ENCODE measurements around the gene GPC5. TPM values are rescaled to one million over a fixed set of nuclear protein-coding genes. Genes with fewer than 3 reads are reported as not detected.

GPC5 gene
- total RNA-seq, 1 donor from 2014 or later, result 10.2 TPM

GRCh38 chr13:91647361-91647990 is 249.1 kb downstream of the GPC5 start:
- H3K4me3 Mint-ChIP-seq (ENCODE audit: unreplicated experiment), result no peak overlapping the region
- H3K27me3 Mint-ChIP-seq (ENCODE audit: unreplicated experiment), result no peaks in the 10 kb centered on the region

GRCh38 chr13:91648012-91648411 is 249.6 kb downstream of the GPC5 start:
- Mint-ChIP-seq H3K4me1 (ENCODE audit: low read depth, unreplicated experiment) (peaks cover 2% of the 10 kb centered on the region), H3K4me3 (ENCODE audit: unreplicated experiment) (no peak overlapping the region), H3K27me3 (ENCODE audit: unreplicated experiment) (no peaks in the 10 kb centered on the region), H3K9me3 (ENCODE audit: unreplicated experiment) (peaks cover 2% of the 10 kb centered on the region), H3K27ac (ENCODE audit: unreplicated experiment) (no peak overlapping the region), H3K36me3 (ENCODE audit: unreplicated experiment) (no peaks in the 10 kb centered on the region)
- no peak for TF ChIP-seq CTCF (IDR thresholded peaks at IDR 0.05; ENCODE audit: partially characterized antibody, unreplicated experiment)
- DNase-seq, result no peak

More at GRCh38 chr13:91647361-91647990, 249.1 kb downstream of the GPC5 start:
- Mint-ChIP-seq H3K4me1 (ENCODE audit: low read depth, unreplicated experiment) (peaks cover 2% of the 10 kb centered on the region), H3K27ac (ENCODE audit: unreplicated experiment) (no peak overlapping the region), H3K36me3 (ENCODE audit: unreplicated experiment) (no peaks in the 10 kb centered on the region), H3K9me3 (ENCODE audit: unreplicated experiment) (peaks cover 2% of the 10 kb centered on the region)
- TF ChIP-seq CTCF (IDR thresholded peaks at IDR 0.05; ENCODE audit: partially characterized antibody, unreplicated experiment), result peak; percentile 68
- DNase-seq, result peak; percentile 53

- Mint-ChIP-seq H3K27ac (ENCODE audit: unreplicated experiment) (no peak overlapping the region), H3K27me3 (ENCODE audit: unreplicated experiment) (no peaks in the 10 kb centered on the region), H3K4me3 (ENCODE audit: unreplicated experiment) (no peak overlapping the region), H3K4me1 (ENCODE audit: low read depth, unreplicated experiment) (peaks cover 2% of the 10 kb centered on the region), H3K36me3 (ENCODE audit: unreplicated experiment) (no peaks in the 10 kb centered on the region), H3K9me3 (ENCODE audit: unreplicated experiment) (peaks cover 2% of the 10 kb centered on the region)
- DNase-seq, result no peak
- no peak for TF ChIP-seq CTCF (IDR thresholded peaks at IDR 0.05; ENCODE audit: partially characterized antibody, unreplicated experiment)
Observed at GRCh38 chr13:91649456-91649855, 251.0 kb downstream of the GPC5 start.

GRCh38 chr13:91652404-91653301 is 254.2 kb downstream of the GPC5 start:
- peaks cover 2% of the 10 kb centered on the region for H3K4me1 Mint-ChIP-seq (ENCODE audit: low read depth, unreplicated experiment)

More at GRCh38 chr13:91652404-91653301, 254.2 kb downstream of the GPC5 start:
- no peak for DNase-seq
- Mint-ChIP-seq H3K4me3 (ENCODE audit: unreplicated experiment) (no peak overlapping the region), H3K36me3 (ENCODE audit: unreplicated experiment) (no peaks in the 10 kb centered on the region), H3K27ac (ENCODE audit: unreplicated experiment) (no peak overlapping the region), H3K27me3 (ENCODE audit: unreplicated experiment) (no peaks in the 10 kb centered on the region), H3K9me3 (ENCODE audit: unreplicated experiment) (peaks cover 2% of the 10 kb centered on the region)
- no peak for TF ChIP-seq CTCF (IDR thresholded peaks at IDR 0.05; ENCODE audit: partially characterized antibody, unreplicated experiment)

Measured in glutamatergic neuron (in vitro differentiated cells).